H1 (cell line): ENCODE measurements around the gene CASP8AP2. TPM values are rescaled to one million over a fixed set of nuclear protein-coding genes. Genes with fewer than 3 reads are reported as not detected.

ENCODE experiments used
- CBX8 ChIP-seq: fragments of 300-800, 300-1000 bp; sonication (generic); IDR thresholded peaks from 2 replicates; pipeline ENCODE4 v1.7.1; 2016; ENCODE audit warnings: low read depth, low read length, borderline replicate concordance
- JUND ChIP-seq: IDR thresholded peaks from 2 replicates; pipeline ENCODE4 v1.6.1; 2011; ENCODE audit warnings: mild to moderate bottlenecking, improper control_type of control experiment, low read length
- SUZ12 ChIP-seq: fragments of 200-600 bp; sonication (generic); IDR thresholded peaks from 2 replicates; pipeline ENCODE4 v1.6.1; 2012; ENCODE audit warnings: mild to moderate bottlenecking, inconsistent platforms, low read length, moderate library complexity, mixed read lengths
- polyA plus RNA-seq, 7 experiments: library from polyadenylated mRNA; depleted of rRNA in 3 of 7; stranded (reverse) in 5 of 7; unstranded in 2 of 7; fragments of >200 nt in 5 of 7; fragments of 200-250 nt in 2 of 7; gene quantifications; 1 replicate in 5 of 7; 2 replicates in 1 of 7; 4 replicates in 1 of 7; pipeline versions ENCODE4 v1.2.1 to v1.2.3, GENCODE V29; 2011 to 2013; ENCODE audit warnings: missing spikeins in 2 of 7, mixed read lengths in 2 of 7
- total RNA-seq: library from RNA; stranded (reverse); fragmentation: NEBNext Ultra II Directional; extraction: Animal tissue kit (Norgen Biotek cat#: 25700); gene quantifications from 2 replicates; pipeline ENCODE4 v1.2.1, GENCODE V29; 2021
- TF ChIP-seq, protein P1 (sequence below): fragments of 300-600 bp; sonication (generic); IDR thresholded peaks from 2 replicates; pipeline ENCODE4 v1.7.1; 2012; ENCODE audit warnings: low read length, moderate library complexity, mild to moderate bottlenecking, inconsistent platforms; ENCODE audit not compliant: insufficient replicate concordance

Gene CASP8AP2
- total and polyA plus RNA-seq, 2 of the 8 experiments (the other 6 are each of a cell fraction or from before 2014, with no cell fraction given) = 6.9 to 32.1 TPM

DNA sequence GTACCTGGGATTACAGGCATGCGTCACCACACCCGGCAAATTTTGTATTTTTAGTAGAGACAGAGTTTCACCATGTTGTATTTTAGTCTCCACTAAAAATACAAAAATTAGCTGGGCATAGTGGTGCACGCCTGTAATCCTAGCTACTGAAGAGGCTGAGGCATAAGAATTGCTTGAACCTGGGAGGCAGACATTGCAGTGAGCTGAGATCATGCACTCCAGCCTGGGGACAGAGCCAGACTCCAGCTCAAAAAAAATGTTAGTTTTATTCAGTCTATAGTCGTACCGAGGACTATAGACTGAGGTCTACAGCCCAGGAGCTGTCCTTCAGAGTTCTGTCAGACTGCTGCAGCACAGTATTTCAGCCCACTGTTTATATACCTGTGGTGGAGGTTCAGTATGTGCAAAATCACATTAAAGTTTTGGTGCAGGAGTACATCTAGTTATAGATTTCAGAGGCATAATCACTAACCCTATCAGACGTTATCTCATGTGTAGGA is 3.6 kb upstream of the CASP8AP2 start (continued):
- TF ChIP-seq, protein P1, sequence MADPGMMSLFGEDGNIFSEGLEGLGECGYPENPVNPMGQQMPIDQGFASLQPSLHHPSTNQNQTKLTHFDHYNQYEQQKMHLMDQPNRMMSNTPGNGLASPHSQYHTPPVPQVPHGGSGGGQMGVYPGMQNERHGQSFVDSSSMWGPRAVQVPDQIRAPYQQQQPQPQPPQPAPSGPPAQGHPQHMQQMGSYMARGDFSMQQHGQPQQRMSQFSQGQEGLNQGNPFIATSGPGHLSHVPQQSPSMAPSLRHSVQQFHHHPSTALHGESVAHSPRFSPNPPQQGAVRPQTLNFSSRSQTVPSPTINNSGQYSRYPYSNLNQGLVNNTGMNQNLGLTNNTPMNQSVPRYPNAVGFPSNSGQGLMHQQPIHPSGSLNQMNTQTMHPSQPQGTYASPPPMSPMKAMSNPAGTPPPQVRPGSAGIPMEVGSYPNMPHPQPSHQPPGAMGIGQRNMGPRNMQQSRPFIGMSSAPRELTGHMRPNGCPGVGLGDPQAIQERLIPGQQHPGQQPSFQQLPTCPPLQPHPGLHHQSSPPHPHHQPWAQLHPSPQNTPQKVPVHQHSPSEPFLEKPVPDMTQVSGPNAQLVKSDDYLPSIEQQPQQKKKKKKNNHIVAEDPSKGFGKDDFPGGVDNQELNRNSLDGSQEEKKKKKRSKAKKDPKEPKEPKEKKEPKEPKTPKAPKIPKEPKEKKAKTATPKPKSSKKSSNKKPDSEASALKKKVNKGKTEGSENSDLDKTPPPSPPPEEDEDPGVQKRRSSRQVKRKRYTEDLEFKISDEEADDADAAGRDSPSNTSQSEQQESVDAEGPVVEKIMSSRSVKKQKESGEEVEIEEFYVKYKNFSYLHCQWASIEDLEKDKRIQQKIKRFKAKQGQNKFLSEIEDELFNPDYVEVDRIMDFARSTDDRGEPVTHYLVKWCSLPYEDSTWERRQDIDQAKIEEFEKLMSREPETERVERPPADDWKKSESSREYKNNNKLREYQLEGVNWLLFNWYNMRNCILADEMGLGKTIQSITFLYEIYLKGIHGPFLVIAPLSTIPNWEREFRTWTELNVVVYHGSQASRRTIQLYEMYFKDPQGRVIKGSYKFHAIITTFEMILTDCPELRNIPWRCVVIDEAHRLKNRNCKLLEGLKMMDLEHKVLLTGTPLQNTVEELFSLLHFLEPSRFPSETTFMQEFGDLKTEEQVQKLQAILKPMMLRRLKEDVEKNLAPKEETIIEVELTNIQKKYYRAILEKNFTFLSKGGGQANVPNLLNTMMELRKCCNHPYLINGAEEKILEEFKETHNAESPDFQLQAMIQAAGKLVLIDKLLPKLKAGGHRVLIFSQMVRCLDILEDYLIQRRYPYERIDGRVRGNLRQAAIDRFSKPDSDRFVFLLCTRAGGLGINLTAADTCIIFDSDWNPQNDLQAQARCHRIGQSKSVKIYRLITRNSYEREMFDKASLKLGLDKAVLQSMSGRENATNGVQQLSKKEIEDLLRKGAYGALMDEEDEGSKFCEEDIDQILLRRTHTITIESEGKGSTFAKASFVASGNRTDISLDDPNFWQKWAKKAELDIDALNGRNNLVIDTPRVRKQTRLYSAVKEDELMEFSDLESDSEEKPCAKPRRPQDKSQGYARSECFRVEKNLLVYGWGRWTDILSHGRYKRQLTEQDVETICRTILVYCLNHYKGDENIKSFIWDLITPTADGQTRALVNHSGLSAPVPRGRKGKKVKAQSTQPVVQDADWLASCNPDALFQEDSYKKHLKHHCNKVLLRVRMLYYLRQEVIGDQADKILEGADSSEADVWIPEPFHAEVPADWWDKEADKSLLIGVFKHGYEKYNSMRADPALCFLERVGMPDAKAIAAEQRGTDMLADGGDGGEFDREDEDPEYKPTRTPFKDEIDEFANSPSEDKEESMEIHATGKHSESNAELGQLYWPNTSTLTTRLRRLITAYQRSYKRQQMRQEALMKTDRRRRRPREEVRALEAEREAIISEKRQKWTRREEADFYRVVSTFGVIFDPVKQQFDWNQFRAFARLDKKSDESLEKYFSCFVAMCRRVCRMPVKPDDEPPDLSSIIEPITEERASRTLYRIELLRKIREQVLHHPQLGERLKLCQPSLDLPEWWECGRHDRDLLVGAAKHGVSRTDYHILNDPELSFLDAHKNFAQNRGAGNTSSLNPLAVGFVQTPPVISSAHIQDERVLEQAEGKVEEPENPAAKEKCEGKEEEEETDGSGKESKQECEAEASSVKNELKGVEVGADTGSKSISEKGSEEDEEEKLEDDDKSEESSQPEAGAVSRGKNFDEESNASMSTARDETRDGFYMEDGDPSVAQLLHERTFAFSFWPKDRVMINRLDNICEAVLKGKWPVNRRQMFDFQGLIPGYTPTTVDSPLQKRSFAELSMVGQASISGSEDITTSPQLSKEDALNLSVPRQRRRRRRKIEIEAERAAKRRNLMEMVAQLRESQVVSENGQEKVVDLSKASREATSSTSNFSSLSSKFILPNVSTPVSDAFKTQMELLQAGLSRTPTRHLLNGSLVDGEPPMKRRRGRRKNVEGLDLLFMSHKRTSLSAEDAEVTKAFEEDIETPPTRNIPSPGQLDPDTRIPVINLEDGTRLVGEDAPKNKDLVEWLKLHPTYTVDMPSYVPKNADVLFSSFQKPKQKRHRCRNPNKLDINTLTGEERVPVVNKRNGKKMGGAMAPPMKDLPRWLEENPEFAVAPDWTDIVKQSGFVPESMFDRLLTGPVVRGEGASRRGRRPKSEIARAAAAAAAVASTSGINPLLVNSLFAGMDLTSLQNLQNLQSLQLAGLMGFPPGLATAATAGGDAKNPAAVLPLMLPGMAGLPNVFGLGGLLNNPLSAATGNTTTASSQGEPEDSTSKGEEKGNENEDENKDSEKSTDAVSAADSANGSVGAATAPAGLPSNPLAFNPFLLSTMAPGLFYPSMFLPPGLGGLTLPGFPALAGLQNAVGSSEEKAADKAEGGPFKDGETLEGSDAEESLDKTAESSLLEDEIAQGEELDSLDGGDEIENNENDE = no peak
- TF ChIP-seq CBX8 = no peak
- TF ChIP-seq JUND = no peak
- no peak for TF ChIP-seq SUZ12
